Measurements from ENCODE around the gene C2CD3. TPM values are rescaled to one million over a fixed set of nuclear protein-coding genes. Genes with fewer than 3 reads are reported as not detected.

C2CD3 gene, protein sequence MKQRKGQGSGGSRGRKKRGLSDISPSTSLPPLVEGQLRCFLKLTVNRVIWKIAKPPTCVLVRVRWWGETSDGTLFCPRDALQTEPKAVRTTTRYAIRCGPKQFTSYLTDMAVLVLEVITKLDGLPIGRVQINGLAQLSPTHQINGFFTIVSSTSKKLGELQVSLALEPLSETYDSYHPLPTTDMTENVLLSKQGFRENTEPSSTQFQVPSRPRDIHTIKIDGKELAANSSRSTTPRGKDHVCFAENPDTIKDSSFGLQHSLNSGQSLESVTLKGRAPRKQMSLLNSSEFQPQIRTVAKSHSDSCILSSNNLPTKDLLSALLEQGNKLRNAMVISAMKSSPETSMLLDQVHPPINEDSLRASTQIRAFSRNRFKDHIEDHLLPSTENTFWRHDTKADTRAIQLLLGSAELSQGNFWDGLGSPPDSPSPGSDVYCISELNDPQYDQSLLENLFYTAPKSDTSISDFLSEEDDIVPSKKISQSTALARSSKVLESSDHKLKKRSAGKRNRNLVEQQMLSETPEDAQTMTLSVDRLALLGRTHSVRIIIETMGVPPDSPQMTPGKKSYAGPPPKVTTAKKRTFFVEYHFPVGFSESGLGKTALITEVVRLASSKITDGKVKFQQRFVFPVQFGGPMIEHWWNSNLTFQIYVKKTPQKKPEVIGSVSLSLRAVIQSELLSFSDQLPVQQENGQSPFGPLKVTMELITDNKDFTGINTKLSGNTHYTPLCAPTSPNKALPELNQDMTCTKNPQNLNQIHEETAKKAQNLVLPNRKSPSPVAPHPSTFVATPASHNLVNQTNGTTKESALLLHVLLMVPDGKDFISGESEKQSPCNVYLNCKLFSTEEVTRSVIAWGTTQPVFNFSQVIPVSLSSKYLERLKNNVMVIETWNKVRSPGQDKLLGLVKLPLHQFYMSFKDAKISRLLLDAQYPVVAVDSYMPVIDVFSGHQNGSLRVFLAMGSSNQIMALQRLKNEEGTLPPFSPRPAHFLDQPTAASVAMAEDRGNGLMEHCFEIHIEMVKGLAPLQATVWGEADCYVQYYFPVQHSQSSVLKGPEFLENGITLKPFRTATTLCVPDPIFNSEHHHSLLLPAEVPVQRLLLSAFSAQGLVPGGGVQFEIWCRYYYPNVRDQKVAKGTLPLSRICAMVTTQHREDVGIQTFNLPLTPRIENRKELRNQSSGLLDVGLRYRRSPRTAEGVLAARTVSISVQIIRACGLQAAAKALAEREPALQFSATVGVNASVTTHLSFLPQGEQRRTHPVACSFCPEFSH (N-terminal part only)
- polyA plus RNA-seq (ENCODE audit: insufficient read length): 19.1 TPM

DNA sequence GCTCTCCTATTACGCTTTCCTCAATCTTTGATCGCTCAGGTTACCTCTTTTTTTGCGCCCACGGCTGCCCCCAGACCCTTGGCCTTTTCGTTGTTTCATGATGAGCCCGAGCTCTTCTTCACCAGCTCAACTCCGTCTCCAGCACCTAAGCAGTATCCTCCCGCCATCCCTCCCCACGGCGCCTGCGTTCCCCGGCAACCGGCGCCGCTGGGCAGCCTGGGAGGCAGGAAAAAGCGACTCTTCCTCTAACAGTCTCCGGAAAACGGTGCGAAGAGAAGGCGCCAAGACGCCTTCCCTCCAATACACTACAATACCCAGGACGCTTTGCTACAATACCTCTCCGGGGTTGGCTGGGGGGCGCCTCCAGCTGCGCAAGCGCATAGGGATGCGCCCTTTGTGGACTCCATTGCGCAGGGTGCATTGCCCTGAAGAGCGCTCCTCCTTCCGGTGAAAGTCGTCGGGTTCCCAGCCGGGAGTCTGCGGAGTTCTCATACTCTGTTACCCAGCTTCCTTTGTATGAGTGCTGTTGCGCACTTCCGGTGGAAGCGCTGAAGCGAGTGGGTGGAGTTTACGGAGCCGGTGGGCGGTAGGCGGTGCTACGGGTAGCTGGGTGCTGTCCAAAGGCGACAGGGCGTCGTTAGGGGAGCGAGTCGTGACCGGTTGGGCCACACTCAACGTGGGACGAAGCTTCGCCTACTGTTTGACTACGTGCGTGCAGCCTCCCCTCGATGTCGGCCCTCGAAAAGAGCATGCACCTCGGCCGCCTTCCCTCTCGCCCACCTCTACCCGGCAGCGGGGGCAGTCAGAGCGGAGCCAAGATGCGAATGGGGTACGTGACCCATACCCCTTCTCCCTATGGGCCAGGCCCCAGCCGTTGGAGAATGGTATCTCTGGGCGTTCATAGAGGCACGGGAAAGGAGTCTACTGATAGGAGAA lies at the start of gene C2CD3, which contains the start of gene PPME1:
TSS of gene C2CD3 (minus strand) at position 309 of the 936 bp plus-strand sequence. CDS start at position 99, 210 bp downstream.
TSS of gene PPME1 (plus strand) at position 596 of the 936 bp plus-strand sequence. CDS start at position 729, 133 bp downstream.
- DNase-seq (ENCODE audit: low read depth): peak; percentile 99

DNA sequence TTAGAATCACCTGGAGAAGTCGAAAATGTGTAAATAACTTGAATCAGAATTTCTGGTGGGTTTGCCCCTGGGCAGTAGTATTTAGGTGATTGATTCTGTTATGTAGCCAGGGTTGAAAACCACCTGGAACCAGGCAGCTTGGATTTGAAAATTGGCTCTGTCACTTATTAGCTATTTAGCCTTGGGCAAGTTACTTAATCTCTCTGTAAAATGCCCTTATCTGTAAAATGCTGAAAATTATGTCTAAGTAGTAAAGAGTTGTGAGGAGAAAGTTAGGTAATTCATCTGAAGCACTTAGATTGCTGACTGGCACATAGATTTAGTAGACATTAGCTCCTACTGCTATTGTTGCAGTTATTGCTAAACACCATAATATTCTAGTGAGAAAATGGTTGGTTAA lies 49.6 kb upstream of the C2CD3 start:
- no peak for DNase-seq (ENCODE audit: low read depth)

DNA sequence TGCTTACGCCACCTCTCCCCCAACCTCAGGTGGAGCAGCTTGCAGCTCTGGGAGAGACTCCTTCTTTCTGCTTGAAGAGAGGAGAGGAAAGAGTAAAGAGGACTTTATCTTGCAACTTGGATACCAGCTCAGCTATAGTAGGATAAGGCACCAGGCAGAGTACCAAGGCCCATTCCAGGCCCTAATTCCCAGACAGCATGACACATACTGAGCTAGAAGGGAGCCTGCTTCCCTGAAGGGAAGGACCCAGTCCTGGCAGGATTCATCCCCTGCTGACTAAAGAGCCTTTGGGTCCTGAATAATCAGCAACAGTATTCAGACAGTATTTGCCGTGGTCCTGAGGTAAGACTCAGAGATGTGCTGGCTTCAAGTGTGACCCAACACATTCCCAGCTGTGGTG lies 41.7 kb upstream of the C2CD3 start:
- no peak for DNase-seq (ENCODE audit: low read depth)

- DNase-seq (ENCODE audit: low read depth): no peak
These were observed 37.7 kb upstream of the C2CD3 start for GRCh38 chr11:74208507-74208906.

DNA sequence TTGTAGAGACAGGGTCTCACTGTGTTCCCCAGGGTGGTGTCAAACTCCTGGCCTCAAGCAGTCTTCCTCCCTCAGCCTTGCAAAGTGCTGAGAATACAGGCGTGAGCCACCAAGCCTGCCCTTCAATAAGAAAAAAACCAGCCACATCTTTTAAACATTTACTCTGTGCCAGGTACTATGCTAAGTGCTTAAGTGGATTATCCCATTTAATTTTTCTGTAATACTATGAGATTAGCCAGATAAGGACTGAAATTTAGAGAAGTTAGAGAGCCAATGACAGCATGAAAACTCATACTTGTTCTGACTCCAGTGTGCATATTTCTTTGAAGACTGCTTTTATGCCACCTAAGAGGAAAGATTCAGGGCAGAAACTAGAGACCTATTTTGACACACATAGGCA lies 35.9 kb upstream of the C2CD3 start:
- DNase-seq (ENCODE audit: low read depth): no peak

- no peak for DNase-seq (ENCODE audit: low read depth)
These were observed 34.4 kb upstream of the C2CD3 start for GRCh38 chr11:74205181-74205580.

GRCh38 chr11:74204701-74205100 lies 33.9 kb upstream of the C2CD3 start:
- no peak for DNase-seq (ENCODE audit: low read depth)

- no peak for DNase-seq (ENCODE audit: low read depth)
These were observed 33.2 kb upstream of the C2CD3 start for GRCh38 chr11:74203966-74204365.

GRCh38 chr11:74196781-74197486 lies 26.1 kb upstream of the C2CD3 start:
- DNase-seq (ENCODE audit: low read depth): no peak

- DNase-seq (ENCODE audit: low read depth): no peak
These were observed 25.0 kb upstream of the C2CD3 start for GRCh38 chr11:74195828-74196227.

DNA sequence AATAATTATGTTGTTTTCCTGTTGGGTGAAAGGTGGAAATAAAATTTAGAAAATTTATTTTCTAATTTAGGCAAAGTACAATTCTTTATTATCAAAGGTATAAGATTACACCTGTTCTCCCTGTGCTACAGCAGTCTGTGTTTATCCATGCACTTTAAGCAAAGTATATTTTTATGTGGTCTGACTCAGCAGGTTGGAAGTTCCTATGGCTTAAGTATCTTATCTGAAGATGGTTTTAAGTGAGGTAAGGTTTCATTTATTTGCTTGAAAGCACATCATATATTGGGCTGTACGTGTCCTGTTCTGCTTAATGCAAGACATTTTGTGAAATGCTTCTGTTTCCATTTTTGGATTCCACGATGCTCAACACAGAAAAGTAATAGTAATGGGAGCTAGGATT lies 14.9 kb upstream of the C2CD3 start:
- DNase-seq (ENCODE audit: low read depth): no peak

DNA sequence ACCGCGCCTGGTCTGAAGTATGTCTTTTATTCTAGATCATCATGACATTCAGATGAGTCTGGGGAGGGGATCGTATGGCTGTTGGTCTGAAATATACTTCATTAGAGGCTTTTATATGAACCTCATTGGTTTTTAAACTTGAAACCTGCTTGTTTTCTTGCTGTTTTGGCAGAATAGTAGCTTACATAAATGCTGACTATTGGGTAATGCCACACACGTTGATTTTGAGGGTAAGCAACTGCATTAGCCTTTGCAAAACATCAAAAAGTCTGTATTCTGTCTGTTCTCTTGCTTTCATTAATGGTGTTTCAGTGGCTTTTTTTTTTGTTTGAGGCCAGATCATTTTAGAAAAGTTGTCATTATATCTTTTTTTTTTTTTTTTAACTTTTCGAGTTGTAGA lies 14.5 kb upstream of the C2CD3 start:
- DNase-seq (ENCODE audit: low read depth): no peak

GRCh38 chr11:74182635-74183034 lies 11.8 kb upstream of the C2CD3 start:
- no peak for DNase-seq (ENCODE audit: low read depth)

- DNase-seq (ENCODE audit: low read depth): no peak
These were observed 8.6 kb upstream of the C2CD3 start for GRCh38 chr11:74179234-74180052.

DNA sequence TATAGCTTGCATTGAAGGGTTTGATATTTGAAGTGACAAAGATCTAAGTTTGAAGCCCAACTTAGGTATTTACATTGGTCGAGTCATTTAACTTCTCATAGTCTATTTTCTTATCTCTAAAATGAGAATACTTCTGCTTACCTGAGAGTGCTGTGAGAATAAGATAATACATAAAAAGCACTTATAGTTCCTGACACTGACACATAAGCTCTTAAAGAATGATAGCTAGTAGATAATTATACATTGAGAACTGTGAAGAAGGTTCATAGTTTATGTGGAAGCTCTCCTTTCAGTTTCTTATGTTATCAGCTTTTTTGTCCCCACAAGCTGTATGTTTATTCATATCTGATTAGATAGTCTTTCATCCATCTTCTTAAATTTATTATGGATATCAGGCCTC lies 5.1 kb upstream of the C2CD3 start:
- no peak for DNase-seq (ENCODE audit: low read depth)

- no peak for DNase-seq (ENCODE audit: low read depth)
These were observed 1.2 kb upstream of the C2CD3 start for GRCh38 chr11:74171997-74172396.

DNA sequence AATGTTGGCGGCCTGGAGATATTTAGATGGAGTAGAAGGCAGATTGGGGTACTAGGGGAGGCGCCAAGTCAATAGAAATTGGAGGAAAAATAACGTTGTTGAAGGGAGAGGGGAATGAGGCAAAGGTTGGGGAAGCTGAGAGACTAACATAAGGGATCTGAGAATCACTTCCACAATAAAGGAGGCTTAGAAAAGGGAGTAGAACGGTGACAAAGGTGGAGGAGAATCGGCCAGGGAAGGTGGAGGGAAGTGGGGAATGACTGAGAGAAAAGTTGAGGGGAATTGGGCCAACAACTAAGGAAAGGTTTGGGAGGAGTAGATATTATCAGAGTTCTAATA lies 797 bp upstream of the C2CD3 start:
- DNase-seq (ENCODE audit: low read depth): no peak

DNA sequence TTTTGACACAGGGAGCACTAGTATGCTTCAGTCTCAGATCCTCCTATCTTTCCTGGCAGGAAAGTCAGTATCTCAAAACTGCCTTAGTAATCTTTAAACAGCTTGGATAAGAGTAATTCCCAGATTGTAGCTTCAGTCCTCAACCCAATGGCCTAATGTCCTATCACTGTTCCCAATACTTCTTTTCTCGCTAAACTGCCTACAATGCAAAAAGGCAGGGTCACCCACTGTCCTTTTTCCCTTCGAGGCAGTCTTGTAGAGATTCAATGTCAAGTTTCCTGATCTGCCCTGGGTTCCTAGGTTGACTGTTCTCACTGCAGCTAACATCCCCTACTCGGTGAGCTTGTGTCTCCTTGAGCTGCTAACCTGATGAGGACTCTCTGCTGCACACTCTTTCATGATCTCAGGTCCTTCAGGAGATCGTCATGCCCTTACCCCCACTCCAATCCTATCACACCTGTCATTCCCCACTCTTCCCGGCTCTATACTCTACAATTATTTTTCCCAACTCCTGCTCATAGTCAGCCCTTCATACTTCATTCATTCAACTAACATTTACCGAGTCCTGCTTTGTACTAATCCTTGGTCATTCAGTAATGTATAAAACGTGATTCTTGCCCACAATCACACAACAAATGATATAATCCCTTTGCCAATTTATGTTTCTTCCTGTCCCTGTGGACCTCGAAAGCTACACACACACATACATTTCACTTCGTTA lies 904 bp downstream of the C2CD3 start:
- no peak for DNase-seq (ENCODE audit: low read depth)

DNA sequence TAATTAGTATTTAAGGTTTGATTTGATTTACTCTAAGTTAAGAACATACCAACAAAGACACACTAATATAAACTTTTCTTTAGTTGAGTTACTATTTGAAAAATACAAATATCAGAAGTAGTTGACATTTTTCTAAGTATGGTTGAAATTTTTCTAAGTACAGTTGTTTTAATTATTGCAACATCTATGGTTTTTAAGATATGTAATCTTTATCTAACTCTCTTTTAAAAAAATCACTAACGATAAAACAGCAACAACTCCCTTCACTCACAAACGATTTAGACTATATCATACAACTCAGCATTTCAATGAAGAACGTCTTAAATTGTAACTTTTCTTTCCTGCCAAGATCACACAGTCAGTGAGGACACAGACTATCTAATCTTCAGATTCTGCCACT lies 2.0 kb downstream of the C2CD3 start:
- no peak for DNase-seq (ENCODE audit: low read depth)
